GM12801 (cell line): Measurements from ENCODE around the gene AGAP3.

ENCODE experiments used
- TF ChIP-seq, protein P1 (sequence below): IDR thresholded peaks from one replicate; pipeline ENCODE4 v1.5.1; 2011; ENCODE audit warnings: control low read depth; ENCODE audit not compliant: insufficient read length; ENCODE audit errors: extremely low read depth

The AGAP3 gene

GRCh38 chr7:151128716-151129115 lies 42.4 kb downstream of the AGAP3 start:
- TF ChIP-seq, protein P1, sequence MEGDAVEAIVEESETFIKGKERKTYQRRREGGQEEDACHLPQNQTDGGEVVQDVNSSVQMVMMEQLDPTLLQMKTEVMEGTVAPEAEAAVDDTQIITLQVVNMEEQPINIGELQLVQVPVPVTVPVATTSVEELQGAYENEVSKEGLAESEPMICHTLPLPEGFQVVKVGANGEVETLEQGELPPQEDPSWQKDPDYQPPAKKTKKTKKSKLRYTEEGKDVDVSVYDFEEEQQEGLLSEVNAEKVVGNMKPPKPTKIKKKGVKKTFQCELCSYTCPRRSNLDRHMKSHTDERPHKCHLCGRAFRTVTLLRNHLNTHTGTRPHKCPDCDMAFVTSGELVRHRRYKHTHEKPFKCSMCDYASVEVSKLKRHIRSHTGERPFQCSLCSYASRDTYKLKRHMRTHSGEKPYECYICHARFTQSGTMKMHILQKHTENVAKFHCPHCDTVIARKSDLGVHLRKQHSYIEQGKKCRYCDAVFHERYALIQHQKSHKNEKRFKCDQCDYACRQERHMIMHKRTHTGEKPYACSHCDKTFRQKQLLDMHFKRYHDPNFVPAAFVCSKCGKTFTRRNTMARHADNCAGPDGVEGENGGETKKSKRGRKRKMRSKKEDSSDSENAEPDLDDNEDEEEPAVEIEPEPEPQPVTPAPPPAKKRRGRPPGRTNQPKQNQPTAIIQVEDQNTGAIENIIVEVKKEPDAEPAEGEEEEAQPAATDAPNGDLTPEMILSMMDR, result no peak

- TF ChIP-seq, protein P1, result no peak
Observed at GRCh38 chr7:151129117-151129959, 43.1 kb downstream of the AGAP3 start.

DNA sequence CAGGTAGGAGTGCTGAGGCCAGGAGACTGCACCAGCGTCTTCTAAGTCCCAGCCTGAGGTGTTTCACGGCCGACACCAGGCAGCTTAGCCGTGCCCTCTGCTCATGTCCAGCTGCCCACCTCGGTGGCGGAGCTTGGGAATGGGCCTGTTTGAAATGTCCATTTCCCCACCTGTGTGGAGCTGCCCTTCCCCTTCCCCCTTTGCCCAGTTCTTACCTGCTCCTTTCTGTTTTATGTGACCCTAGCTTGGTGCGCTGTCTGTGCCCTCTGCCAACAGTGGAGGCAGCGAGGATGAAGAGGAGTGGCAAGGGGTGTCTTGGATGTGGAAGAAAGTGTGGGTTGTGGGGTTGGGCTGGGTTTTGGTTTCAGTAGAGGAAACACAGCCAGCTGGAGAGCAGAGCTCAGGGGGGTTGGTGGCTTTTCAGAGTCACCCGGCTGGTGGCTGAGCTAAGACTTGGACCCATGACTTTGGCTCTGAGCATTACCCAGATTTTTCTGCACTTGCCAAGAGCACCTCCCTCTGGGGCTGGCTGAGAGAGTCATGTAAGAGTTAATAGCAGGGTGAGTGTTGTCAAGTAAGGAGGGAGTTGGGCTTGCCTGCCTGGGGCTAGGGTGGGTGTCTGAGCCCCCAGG lies 43.8 kb downstream of the AGAP3 start:
- TF ChIP-seq, protein P1, result no peak

DNA sequence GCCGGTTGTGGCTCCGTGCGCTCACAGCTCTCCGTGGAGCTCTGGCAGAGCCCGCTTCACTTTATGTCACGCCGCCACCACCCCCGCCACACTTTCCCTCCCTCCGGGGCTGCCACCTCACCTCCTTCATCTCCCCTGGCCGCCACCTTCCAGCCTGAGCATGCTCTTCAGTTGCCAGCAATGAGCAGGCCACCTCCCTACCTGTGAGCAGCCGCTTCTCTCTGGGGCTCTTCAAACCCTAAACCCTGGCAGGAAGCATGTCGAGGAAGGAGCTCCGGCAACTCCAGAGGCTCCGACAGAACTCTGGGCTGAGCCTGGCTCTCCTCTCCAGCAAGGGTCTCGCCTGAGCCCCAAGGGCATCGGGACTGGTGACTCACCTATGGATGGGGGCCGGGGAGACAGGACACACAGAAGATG lies 44.5 kb downstream of the AGAP3 start:
- TF ChIP-seq, protein P1, result no peak

DNA sequence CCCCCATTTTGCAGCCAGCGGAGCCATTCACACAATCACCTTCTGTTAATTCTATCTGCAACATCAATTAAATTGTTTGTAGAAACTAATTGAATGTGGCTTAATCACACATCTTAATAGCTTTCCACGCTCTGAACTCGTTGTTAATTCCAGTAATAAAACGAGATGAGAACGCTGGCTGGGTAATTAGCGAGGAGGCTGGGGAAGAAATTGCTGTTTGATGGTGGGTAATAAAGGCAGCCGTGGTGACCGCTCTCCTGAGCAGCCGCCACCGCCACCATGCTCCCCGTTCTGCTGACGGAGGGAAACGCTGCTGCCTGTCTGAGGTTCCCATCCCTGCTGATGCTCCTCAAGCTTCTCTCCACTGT lies 44.9 kb downstream of the AGAP3 start:
- TF ChIP-seq, protein P1, result no peak

- TF ChIP-seq, protein P1, result no peak
Observed at GRCh38 chr7:151131592-151132293, 45.5 kb downstream of the AGAP3 start.

- TF ChIP-seq, protein P1, result no peak
Observed at GRCh38 chr7:151132461-151133205, 46.4 kb downstream of the AGAP3 start.
